Body of pancreas (tissue), 4 donors: Measurements from ENCODE around the gene ACOX1.
"Not testable (repeated sequence)": the region's sequence is repeated elsewhere in the genome, so short reads cannot be mapped to it uniquely, and the experiment has no call there.

Experiments used
- CTCF ChIP-seq, 7 experiments: fragments of 450-650 bp in 4 of 7; fragments of 200-600 bp in 3 of 7; sonication (generic) in 3 of 7; IDR thresholded peaks; one replicate each; pipeline ENCODE4 v1.5.1; 2016 to 2019; ENCODE audit warnings: antibody characterized with exemption in 7 of 7
- POLR2A ChIP-seq, 3 donors: fragments of 450-650 bp; IDR thresholded peaks; one replicate each; pipeline ENCODE4 v1.6.1; 2016; ENCODE audit warnings: antibody characterized with exemption in 3 of 3, mild to moderate bottlenecking in 2 of 3

GRCh38 chr17:75975187-75975586 lies 3.8 kb downstream of the ACOX1 start:
- TF ChIP-seq CTCF, POLR2A (IDR thresholded peaks at IDR 0.05): not testable (repeated sequence)
